Activated T-helper 2 cell treated with anti-CD3 and anti-CD28 coated beads, Interferon-gamma antibody, Interleukin-2, Interleukin-4, amounts not matched to agents 10 μg/mL and 5 μg/mL and 100 μg/mL, durations not matched to agents 14 hours and 24 hours and 36 hours (primary cell): Measurements from ENCODE around the gene TTC1. TPM values are rescaled to one million over a fixed set of nuclear protein-coding genes. Genes with fewer than 3 reads are reported as not detected.

Source experiments
- DNase-seq: peaks from one replicate; pipeline ENCODE4 v3.0.0; 2021; ENCODE audit warnings: low spot score
- H3K27ac Mint-ChIP-seq: one replicate; pipeline ENCODE4 v1.8.0; 2021; ENCODE audit warnings: mixed read lengths
- H3K27me3 Mint-ChIP-seq: one replicate; pipeline ENCODE4 v1.8.0; 2021; ENCODE audit warnings: low read depth, mixed read lengths
- H3K36me3 Mint-ChIP-seq: one replicate; pipeline ENCODE4 v1.8.0; 2021; ENCODE audit warnings: low read depth, mixed read lengths
- H3K4me1 Mint-ChIP-seq: one replicate; pipeline ENCODE4 v1.8.0; 2021; ENCODE audit warnings: low read depth, mixed read lengths
- H3K4me3 Mint-ChIP-seq: one replicate; pipeline ENCODE4 v1.8.0; 2021; ENCODE audit warnings: low read depth, mild to moderate bottlenecking, moderate library complexity, mixed read lengths
- H3K9me3 Mint-ChIP-seq: one replicate; pipeline ENCODE4 v1.8.0; 2021; ENCODE audit warnings: mixed read lengths
- intact Hi-C: fragments of 100-400 bp; cut with micrococcal nuclease; formaldehyde crosslinking; loops from one replicate; pipeline ENCODE4 v1.15.1; 2023
- total RNA-seq: library from RNA; stranded (reverse); gene quantifications from 2 replicates; pipeline ENCODE4 v1.2.3, GENCODE V29; 2022

The TTC1 gene
- total RNA-seq, 1 donor from 2014 or later = 64.0 TPM

DNA sequence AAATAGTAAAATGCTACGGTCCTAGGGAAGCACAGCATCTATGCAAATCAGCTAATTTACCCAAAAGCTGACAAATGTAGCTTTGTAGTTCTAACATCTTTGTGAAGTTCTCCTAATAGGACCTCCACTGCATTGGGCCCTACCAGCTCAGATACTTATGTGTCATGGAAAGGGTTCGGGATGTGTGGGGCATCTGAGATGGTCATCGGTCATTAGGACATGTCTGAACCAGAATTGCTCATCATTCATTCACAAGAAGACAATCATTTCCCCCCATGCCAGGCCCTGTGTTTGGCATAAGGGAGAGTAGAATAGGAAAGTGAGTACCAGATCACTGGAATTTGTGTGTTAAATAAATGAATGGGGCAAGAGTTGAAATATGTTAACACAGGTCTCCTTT, 74.6 kb downstream of the TTC1 start:
- Mint-ChIP-seq H3K9me3 (no peaks in the 10 kb centered on the region), H3K4me3 (no peak overlapping the region), H3K36me3 (no peaks in the 10 kb centered on the region), H3K27ac (no peak overlapping the region), H3K27me3 (no peaks in the 10 kb centered on the region), H3K4me1 (no peaks in the 10 kb centered on the region)
- no peak for DNase-seq
- intact Hi-C loops = loop anchor here (5.0 kb wide), 1 partner anchor 34 kb away; the partner anchor contains the start of gene PWWP2A

DNA sequence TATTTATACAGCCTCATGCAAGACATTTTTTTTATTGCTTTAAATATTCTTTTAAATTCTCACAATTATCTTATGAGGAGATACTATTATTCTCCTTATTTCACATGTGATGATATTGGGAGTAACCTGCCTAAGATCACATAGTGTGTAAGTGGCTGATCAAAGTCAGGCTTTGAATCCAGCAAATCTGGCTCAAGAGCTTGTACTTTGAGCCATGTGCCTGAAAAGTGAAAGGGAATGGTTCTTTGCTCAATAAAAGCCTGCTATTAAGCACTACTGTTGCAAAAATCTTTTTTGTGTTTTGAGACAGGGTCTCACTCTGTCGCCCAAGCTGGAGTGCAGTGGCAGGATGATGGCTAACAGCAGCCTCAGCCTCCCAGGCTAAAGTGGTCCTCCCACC, 75.2 kb downstream of the TTC1 start:
- no peaks in the 10 kb centered on the region for H3K9me3 Mint-ChIP-seq
- intact Hi-C loops = loop anchor here (5.0 kb wide), 1 partner anchor 33 kb away; the partner anchor contains the start of gene PWWP2A

DNA sequence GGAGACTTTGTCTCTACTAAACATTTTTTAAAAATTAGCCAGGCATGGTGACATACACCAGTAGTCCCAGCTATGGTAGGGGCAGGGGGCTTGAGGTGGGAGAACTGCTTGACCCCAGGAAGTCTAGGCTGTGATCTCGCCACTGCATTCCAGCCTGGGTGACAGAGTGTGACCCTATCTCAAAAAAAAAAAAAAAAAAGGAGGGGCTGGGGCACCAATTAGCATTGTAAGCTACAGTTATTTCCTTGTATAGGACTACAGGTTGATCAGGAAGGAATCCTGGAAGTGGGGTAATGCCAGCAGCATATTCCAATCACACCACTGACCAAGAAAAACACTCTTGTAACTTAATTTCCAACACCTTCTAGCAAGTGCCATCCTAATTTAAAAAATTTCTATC, 78.3 kb downstream of the TTC1 start:
- Mint-ChIP-seq H3K4me1 (peaks cover 1% of the 10 kb centered on the region), H3K4me3 (no peak overlapping the region), H3K27me3 (no peaks in the 10 kb centered on the region), H3K27ac (no peak overlapping the region), H3K9me3 (no peaks in the 10 kb centered on the region), H3K36me3 (peaks cover 14% of the 10 kb centered on the region)
- intact Hi-C loops = no loop called here
- DNase-seq = no peak

More for the DNA sequence above, 75.2 kb downstream of the TTC1 start:
- Mint-ChIP-seq H3K4me1 (no peaks in the 10 kb centered on the region), H3K27me3 (no peaks in the 10 kb centered on the region), H3K36me3 (no peaks in the 10 kb centered on the region), H3K27ac (no peak overlapping the region), H3K4me3 (no peak overlapping the region)
- DNase-seq = no peak

DNA sequence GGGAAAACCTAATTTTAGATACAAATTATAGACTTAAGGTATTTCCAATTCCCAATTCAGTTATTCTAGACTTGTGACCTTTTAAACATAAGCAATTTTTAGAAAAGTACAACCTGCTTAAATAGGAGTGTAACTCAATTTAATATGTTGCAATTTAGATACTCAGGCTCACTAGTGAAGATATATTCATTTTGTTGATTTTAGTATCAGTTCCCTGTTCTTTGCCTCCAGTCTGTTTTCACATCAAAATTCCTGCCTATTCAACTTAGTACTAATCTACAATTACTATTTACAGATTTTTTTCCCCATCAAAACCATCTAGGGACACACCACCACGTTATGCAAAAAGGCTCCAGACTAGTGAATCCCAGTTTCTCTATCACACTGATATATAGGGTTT, 79.9 kb downstream of the TTC1 start:
- intact Hi-C loops = no loop called here
- peaks cover 30% of the 10 kb centered on the region for H3K36me3 Mint-ChIP-seq
- no peak overlapping the region for H3K4me3 Mint-ChIP-seq
- no peak for DNase-seq
- peaks cover 13% of the 10 kb centered on the region for H3K4me1 Mint-ChIP-seq
- H3K27me3 Mint-ChIP-seq = no peaks in the 10 kb centered on the region
- H3K27ac Mint-ChIP-seq = no peak overlapping the region
- no peaks in the 10 kb centered on the region for H3K9me3 Mint-ChIP-seq

DNA sequence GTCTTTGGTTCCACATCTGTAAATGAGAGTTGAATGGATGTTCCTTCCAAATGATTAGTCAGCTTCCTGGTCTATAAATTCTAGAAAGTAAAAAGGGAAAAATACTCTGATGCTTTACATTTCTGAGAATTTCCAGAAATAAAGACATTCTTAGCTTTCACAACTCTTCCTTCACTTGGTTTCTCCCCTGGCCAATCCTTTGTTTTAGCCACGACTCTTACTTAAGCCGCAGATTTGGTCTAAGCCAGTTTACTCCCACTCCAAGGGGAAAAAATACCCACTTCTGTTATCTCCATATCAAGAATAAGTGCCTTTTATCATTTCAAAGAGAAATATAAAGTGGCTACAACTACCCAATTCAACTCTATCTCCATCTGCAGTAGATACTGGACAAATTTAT, 80.6 kb downstream of the TTC1 start:
- no peak for DNase-seq
- no peaks in the 10 kb centered on the region for H3K27me3 Mint-ChIP-seq
- no peak overlapping the region for H3K4me3 Mint-ChIP-seq
- H3K27ac Mint-ChIP-seq = no peak overlapping the region
- H3K9me3 Mint-ChIP-seq = no peaks in the 10 kb centered on the region
- peaks cover 37% of the 10 kb centered on the region for H3K36me3 Mint-ChIP-seq
- H3K4me1 Mint-ChIP-seq = peaks cover 20% of the 10 kb centered on the region
- intact Hi-C loops = no loop called here

DNA sequence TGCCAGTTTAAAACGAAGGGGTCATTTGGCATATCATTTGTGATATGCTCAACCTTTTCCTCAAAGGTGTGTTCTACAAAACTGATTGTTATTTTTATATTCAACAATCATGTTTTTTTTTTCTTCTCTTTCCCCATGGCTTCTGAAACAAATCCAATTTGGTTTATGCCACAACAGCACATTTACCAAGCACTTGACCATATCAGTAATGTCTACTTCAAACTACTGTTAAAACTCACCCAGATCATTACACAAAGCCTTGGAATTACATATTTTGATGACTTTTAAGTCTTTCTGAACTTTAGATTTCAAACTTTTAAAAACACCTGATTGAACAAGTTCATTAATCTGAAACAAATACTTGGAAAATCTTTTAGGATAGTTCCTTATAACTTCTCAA, 81.1 kb downstream of the TTC1 start:
- no peak for DNase-seq
- Mint-ChIP-seq H3K4me3 (no peak overlapping the region), H3K27me3 (no peaks in the 10 kb centered on the region), H3K27ac (no peak overlapping the region), H3K36me3 (peaks cover 39% of the 10 kb centered on the region), H3K4me1 (peaks cover 21% of the 10 kb centered on the region), H3K9me3 (no peaks in the 10 kb centered on the region)
- intact Hi-C loops = no loop called here

DNA sequence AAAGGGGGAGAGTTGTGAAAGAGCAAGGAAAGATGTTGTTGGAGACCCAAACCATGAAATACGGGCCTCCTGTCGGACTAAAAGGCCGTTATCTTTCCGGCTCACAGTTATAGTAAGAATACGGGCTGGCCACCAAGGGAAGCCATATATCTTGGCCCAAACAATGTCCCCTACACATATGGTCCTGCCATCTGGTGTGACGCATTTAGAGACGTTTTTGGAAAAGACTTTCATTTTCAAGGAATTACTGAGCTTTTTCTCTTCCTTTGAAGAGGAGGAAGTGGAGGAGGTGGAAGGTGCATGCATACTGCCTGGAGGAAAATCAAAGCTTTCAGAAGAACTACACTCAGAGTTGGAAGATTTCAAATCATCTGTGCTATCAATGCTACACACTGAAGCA, 83.6 kb downstream of the TTC1 start:
- no peak for DNase-seq
- no peak overlapping the region for H3K27ac Mint-ChIP-seq
- H3K4me1 Mint-ChIP-seq = peaks cover 27% of the 10 kb centered on the region
- H3K27me3 Mint-ChIP-seq = no peaks in the 10 kb centered on the region
- H3K36me3 Mint-ChIP-seq = peaks cover 45% of the 10 kb centered on the region
- intact Hi-C loops = no loop called here
- H3K9me3 Mint-ChIP-seq = no peaks in the 10 kb centered on the region
- H3K4me3 Mint-ChIP-seq = no peak overlapping the region

DNA sequence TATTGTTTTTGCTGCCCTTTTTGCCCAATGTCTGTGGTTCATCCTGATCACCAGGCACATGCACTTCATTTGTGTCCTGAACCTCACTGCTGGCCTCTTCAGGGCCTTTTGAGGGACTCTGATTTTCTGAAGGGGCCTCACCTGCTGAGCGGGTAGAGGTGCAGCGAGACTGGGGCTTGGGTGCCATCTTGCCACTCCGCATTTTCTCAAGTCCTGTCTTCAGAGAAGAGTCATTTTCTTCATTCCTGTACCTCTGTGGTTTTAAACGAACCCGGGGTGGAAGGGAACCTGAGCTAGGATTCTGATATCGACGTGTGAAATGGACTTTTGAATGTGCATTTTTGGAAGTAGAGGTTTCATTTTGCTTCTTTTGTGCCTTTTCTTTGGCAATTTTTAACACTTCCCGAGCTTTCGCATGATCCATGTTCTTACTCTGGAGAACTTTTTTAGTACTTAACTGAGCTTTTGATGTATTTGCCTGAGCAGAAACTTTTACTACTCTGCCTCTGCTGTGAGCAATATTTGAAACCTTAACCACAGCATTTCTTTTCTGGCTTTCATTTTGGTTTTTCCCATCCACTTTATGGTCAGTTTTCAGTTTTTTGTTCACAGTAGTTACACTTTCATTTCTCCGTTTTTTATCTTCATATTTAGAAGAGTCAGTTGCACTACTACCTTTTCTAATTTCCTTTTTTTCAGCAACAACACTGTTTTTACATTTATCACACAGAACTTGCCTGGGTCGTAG, 84.2 kb downstream of the TTC1 start:
- intact Hi-C loops = no loop called here
- Mint-ChIP-seq H3K36me3 (peaks cover 49% of the 10 kb centered on the region), H3K4me3 (peak overlapping the region; percentile 35), H3K4me1 (peaks cover 27% of the 10 kb centered on the region), H3K9me3 (no peaks in the 10 kb centered on the region), H3K27me3 (no peaks in the 10 kb centered on the region), H3K27ac (peak overlapping the region; percentile 50)
- DNase-seq = no peak

DNA sequence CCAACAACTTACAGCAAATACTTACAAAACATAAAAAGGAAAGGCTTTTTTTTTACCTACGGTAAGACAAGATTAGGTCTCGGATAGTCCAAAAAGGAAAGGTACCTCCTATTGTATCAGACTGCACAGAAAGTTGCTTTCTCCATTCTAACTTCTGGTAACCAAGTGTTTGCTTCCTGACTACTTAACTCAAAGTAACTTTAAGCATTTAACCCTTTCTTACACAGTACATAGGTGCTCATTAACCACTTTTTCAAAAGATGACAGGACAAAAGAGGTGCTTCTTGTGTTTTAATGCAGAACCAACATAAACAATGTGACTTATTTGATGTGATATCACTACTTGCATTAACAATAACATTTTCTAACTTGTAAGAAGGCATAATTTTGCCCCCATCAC, 87.2 kb downstream of the TTC1 start:
- no peak for DNase-seq
- Mint-ChIP-seq H3K27ac (no peak overlapping the region), H3K9me3 (no peaks in the 10 kb centered on the region), H3K27me3 (no peaks in the 10 kb centered on the region), H3K4me1 (peaks cover 27% of the 10 kb centered on the region), H3K4me3 (no peak overlapping the region), H3K36me3 (peaks cover 51% of the 10 kb centered on the region)
- intact Hi-C loops = no loop called here

DNA sequence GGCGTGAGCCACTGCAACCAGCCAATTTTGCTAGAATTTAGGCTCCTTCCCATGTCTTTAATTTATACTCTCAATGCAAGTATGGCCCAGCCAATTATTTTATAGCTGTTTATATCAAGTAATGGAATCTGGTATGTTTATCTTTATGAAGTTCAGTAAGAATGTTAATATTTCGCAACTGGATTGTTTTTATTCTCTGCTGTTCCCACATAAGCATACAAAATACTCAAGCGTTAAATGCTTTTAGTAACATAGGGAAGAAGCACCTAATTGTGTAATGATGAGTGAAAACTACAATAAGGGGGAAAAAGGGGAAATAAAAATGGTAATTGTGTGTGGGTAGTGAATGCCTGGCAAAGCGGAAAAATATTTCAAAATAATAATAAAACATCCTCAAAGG, 89.1 kb downstream of the TTC1 start:
- no peak overlapping the region for H3K4me3 Mint-ChIP-seq
- peaks cover 37% of the 10 kb centered on the region for H3K36me3 Mint-ChIP-seq
- H3K27me3 Mint-ChIP-seq = no peaks in the 10 kb centered on the region
- H3K9me3 Mint-ChIP-seq = no peaks in the 10 kb centered on the region
- H3K4me1 Mint-ChIP-seq = peaks cover 22% of the 10 kb centered on the region
- H3K27ac Mint-ChIP-seq = no peak overlapping the region
- intact Hi-C loops = no loop called here
- DNase-seq = no peak

DNA sequence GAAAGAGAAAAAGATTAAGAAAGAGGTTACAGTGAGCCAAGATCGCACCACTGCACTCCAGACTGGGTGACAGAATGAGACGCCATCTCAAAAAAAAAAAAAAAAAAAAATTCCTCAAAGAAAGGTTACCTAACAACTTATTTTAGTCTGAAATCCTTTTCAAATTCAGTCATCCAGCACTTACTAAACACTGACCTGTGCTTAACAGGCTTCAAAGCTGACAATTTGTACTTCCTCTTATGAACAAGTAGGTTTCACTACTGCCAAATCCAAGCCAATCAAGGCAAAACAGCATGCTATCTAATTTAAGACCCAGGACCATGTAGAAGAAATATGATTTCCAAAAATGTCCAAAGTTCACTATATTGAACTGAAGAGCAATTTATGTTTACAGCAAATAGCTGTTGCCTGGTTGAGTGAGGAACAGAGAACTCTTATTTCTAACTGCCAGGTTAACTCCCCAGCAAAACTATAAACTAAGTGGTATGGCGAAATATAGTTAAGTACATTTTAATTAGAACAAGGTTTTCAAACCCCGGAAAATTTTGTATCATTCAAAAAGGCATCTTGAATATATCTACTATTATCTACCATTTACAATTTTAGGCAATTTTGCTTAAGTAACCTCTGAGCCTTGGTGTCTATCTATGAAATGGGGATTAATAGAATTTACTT, 96.9 kb downstream of the TTC1 start:
- Mint-ChIP-seq H3K36me3 (peaks cover 33% of the 10 kb centered on the region), H3K4me1 (peaks cover 10% of the 10 kb centered on the region), H3K9me3 (no peaks in the 10 kb centered on the region), H3K27ac (no peak overlapping the region), H3K27me3 (no peaks in the 10 kb centered on the region), H3K4me3 (no peak overlapping the region)
- no peak for DNase-seq
- intact Hi-C loops = no loop called here

DNA sequence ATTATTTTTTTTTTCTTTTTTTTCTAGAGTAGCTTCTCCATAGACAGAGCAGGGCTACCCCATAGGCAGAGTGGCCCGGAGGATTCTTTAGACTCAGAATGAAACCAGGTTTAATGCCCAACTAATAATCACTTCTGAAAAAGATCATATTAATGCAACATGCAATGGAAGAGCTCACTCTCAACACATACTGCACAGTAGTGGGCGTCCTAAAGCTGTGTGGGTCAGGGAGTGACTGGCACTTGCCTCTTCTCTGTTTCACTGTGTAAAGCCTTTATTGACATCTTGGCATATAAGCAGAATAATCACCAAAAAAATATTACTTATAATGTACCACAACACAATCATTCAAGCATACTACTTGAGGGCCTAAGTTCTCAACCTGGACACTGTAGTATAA, 99.2 kb downstream of the TTC1 start:
- Mint-ChIP-seq H3K27ac (no peak overlapping the region), H3K27me3 (no peaks in the 10 kb centered on the region), H3K9me3 (no peaks in the 10 kb centered on the region), H3K4me1 (peaks cover 10% of the 10 kb centered on the region), H3K4me3 (no peak overlapping the region), H3K36me3 (peaks cover 44% of the 10 kb centered on the region)
- intact Hi-C loops = no loop called here
- no peak for DNase-seq
